Measurements from ENCODE around the gene PDZRN3. TPM values are rescaled to one million over a fixed set of nuclear protein-coding genes. Genes with fewer than 3 reads are reported as not detected.

The PDZRN3 gene
- total and polyA plus RNA-seq, 2 donors (not counting 1 experiment from before 2014, with no cell fraction given): 14.6 to 56.3 TPM

DNA sequence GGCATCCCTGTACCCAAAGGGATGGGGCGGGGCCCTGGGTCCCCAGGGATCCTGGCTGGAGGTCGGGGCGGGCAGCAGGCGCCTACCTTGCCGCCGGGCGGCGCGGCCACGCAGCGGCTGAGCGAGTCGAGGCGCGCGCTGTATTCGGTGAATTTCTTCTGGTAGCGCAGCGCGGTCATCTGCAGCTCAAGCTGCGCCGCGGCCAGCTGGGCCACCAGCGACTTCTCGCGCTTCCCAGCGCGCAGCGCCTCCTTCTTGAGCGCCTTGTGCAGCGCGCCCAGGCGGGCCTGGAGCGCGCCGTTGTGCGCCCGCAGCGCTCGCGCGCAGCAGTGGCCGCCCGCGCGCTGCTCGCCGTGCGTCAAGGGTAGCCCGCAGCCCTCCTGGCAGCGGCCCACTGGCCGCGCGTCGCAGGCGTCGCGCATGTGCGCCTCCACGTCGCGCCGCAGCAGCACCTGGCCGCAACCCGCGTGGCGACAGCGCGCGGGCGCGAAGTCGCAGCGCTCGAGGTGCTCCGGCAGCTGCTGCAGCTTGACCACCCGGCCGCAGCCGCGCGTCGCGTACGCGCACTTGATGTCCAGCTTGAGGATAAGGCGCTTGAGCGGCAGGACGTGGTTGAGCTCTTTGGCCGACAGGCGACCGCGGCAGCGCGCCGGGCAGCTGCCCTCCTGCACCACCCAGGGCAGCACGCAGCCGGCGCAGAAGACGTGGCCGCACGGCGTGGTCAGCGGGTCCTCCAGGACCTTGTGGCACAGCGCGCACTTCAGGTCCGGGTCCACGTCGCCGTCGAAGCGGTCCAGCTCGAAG, 522 bp downstream of the PDZRN3 start:
- Histone ChIP-seq H3K27ac (ENCODE audit: insufficient read depth, low read length) (peak overlapping the region; percentile 72), H3K79me2 (ENCODE audit: control insufficient read depth, insufficient read depth, low read length) (peaks cover 36% of the 10 kb centered on the region), H3K4me1 (ENCODE audit: control insufficient read depth, extremely low read depth, insufficient read depth, low read length) (peaks cover 3% of the 10 kb centered on the region), H3K4me2 (ENCODE audit: extremely low read depth, insufficient read depth, low read length) (peak overlapping the region; percentile 92), H3K27me3 (ENCODE audit: control insufficient read depth, insufficient read depth, low read length) (no peaks in the 10 kb centered on the region), H3K9ac (ENCODE audit: insufficient read depth, low read length) (peak overlapping the region; percentile 73), H2AFZ (ENCODE audit: low read length) (peak overlapping the region; percentile 69), H3K4me3 (replicated peaks in 1 of 4; ENCODE audit: control extremely low read depth in 1 of 4, insufficient read depth in 1 of 4, low read depth in 3 of 4, low read length in 4 of 4) (peak overlapping the region; percentile 48 to 94 (median 80)), H3K9me3 (ENCODE audit: control insufficient read depth, insufficient read depth, low read depth, low read length) (no peaks in the 10 kb centered on the region), H4K20me1 (ENCODE audit: control insufficient read depth, extremely low read depth, insufficient read depth, low read length) (no peaks in the 10 kb centered on the region), H3K36me3 (ENCODE audit: control insufficient read depth, insufficient read depth, low read length) (no peaks in the 10 kb centered on the region)
- DNase-seq (ENCODE audit: low read depth in 2 of 2): peak; percentile 77 to 78
- TF ChIP-seq, protein P1, sequence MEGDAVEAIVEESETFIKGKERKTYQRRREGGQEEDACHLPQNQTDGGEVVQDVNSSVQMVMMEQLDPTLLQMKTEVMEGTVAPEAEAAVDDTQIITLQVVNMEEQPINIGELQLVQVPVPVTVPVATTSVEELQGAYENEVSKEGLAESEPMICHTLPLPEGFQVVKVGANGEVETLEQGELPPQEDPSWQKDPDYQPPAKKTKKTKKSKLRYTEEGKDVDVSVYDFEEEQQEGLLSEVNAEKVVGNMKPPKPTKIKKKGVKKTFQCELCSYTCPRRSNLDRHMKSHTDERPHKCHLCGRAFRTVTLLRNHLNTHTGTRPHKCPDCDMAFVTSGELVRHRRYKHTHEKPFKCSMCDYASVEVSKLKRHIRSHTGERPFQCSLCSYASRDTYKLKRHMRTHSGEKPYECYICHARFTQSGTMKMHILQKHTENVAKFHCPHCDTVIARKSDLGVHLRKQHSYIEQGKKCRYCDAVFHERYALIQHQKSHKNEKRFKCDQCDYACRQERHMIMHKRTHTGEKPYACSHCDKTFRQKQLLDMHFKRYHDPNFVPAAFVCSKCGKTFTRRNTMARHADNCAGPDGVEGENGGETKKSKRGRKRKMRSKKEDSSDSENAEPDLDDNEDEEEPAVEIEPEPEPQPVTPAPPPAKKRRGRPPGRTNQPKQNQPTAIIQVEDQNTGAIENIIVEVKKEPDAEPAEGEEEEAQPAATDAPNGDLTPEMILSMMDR (conservative IDR thresholded peaks at IDR 0.05 in 1 of 2, IDR thresholded peaks at IDR 0.05 in 1 of 2; ENCODE audit: low read depth in 1 of 2, low read length in 2 of 2): peak; percentile 7 to 15
- TF ChIP-seq EZH2 (IDR thresholded peaks at IDR 0.05; ENCODE audit: low read length, missing control alignments): no peak

DNA sequence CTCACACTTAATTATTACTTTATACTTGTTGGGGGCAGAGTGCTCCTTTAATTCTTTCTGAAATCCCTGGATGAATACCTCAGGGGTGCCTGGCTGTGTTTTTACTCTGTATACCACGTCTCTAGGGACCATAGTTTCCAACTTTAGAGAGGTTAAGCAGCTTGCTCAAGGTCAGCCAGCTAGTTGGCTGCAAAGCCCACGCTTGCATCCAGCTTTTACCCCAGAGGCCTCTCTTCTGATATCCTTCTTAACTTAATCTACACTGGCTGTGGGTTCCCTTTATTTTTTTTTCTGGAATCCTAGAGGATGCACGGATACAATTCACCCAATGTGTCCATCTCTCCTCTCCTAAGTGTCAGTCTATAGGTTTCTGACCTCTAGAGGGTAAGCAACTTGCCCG, 1.4 kb downstream of the PDZRN3 start:
- Histone ChIP-seq H3K36me3 (ENCODE audit: control insufficient read depth, insufficient read depth, low read length) (no peaks in the 10 kb centered on the region), H3K79me2 (ENCODE audit: control insufficient read depth, insufficient read depth, low read length) (peaks cover 37% of the 10 kb centered on the region), H3K4me2 (ENCODE audit: extremely low read depth, insufficient read depth, low read length) (peak overlapping the region; percentile 86), H3K4me1 (ENCODE audit: control insufficient read depth, extremely low read depth, insufficient read depth, low read length) (peaks cover 3% of the 10 kb centered on the region), H3K9ac (ENCODE audit: insufficient read depth, low read length) (no peak overlapping the region), H3K9me3 (ENCODE audit: control insufficient read depth, insufficient read depth, low read depth, low read length) (no peaks in the 10 kb centered on the region), H3K4me3 (replicated peaks in 1 of 4; ENCODE audit: control extremely low read depth in 1 of 4, insufficient read depth in 1 of 4, low read depth in 3 of 4, low read length in 4 of 4) (peak overlapping the region; percentile 42 to 94 (median 68)), H3K27ac (ENCODE audit: insufficient read depth, low read length) (no peak overlapping the region), H2AFZ (ENCODE audit: low read length) (no peak overlapping the region), H4K20me1 (ENCODE audit: control insufficient read depth, extremely low read depth, insufficient read depth, low read length) (no peaks in the 10 kb centered on the region), H3K27me3 (ENCODE audit: control insufficient read depth, insufficient read depth, low read length) (no peaks in the 10 kb centered on the region)
- peak in 1 of 2 donors; percentile 44 for DNase-seq (ENCODE audit: low read depth in 2 of 2)
- TF ChIP-seq, protein P1 (conservative IDR thresholded peaks at IDR 0.05 in 1 of 2, IDR thresholded peaks at IDR 0.05 in 1 of 2; ENCODE audit: low read depth in 1 of 2, low read length in 2 of 2): no peak
- no peak for TF ChIP-seq EZH2 (IDR thresholded peaks at IDR 0.05; ENCODE audit: low read length, missing control alignments)

DNA sequence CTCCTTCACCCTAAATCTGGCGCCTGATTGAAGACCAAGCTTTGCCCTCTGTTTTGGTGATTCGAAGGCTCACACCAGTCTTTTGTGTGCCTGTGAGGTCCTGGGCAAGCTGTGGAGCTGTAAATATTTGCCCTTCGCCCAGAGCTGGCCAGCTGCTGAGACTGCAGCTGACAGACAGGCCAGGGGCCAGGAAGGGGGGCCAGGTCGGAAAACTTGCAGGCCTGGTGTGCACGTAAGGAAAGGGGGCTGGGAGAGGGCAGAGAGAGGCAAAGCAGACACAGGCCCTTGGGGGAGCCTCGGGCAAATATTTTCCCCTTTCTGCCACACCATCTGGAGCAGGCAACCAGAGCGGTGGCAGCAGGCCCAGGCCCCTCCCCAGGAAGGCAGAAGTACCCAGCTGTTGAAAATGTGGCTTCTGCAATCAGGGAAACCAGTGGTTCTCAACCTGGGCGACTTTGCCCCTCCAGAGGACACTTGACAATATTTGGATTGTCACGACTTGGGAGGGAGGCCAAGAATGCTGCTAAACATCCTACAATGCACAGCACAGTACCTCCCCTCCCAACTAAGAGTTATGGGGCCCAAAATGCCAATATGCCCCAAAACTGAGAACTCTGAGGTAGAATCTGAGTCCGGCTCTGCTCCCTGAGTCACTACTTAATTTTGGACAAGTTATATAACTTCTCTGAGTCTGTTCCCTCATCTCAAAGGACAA, 2.5 kb downstream of the PDZRN3 start:
- H3K9me3 ChIP-seq (ENCODE audit: control insufficient read depth, insufficient read depth, low read depth, low read length): no peaks in the 10 kb centered on the region
- H3K4me3 ChIP-seq (replicated peaks in 1 of 4; ENCODE audit: control extremely low read depth in 1 of 4, insufficient read depth in 1 of 4, low read depth in 3 of 4, low read length in 4 of 4): peak overlapping the region; percentile 42 to 94 (median 68)
- H2AFZ ChIP-seq (ENCODE audit: low read length): no peak overlapping the region
- peaks cover 43% of the 10 kb centered on the region for H3K79me2 ChIP-seq (ENCODE audit: control insufficient read depth, insufficient read depth, low read length)
- H3K27ac ChIP-seq (ENCODE audit: insufficient read depth, low read length): peak overlapping the region; percentile 0
- no peaks in the 10 kb centered on the region for H3K27me3 ChIP-seq (ENCODE audit: control insufficient read depth, insufficient read depth, low read length)
- H4K20me1 ChIP-seq (ENCODE audit: control insufficient read depth, extremely low read depth, insufficient read depth, low read length): no peaks in the 10 kb centered on the region
- peaks cover 3% of the 10 kb centered on the region for H3K4me1 ChIP-seq (ENCODE audit: control insufficient read depth, extremely low read depth, insufficient read depth, low read length)
- peak overlapping the region; percentile 86 for H3K4me2 ChIP-seq (ENCODE audit: extremely low read depth, insufficient read depth, low read length)
- H3K36me3 ChIP-seq (ENCODE audit: control insufficient read depth, insufficient read depth, low read length): no peaks in the 10 kb centered on the region
- peak in 1 of 2 donors; percentile 55 for DNase-seq (ENCODE audit: low read depth in 2 of 2)
- TF ChIP-seq EZH2 (IDR thresholded peaks at IDR 0.05; ENCODE audit: low read length, missing control alignments): no peak
- TF ChIP-seq, protein P1 (conservative IDR thresholded peaks at IDR 0.05 in 1 of 2, IDR thresholded peaks at IDR 0.05 in 1 of 2; ENCODE audit: low read depth in 1 of 2, low read length in 2 of 2): no peak
- no peak overlapping the region for H3K9ac ChIP-seq (ENCODE audit: insufficient read depth, low read length)

Data from fibroblast of lung (primary cell).